ENCODE measurements around the gene ACTG2. TPM values are rescaled to one million over a fixed set of nuclear protein-coding genes. Genes with fewer than 3 reads are reported as not detected.

The ACTG2 gene
- total and polyA plus RNA-seq, 10 of the 15 experiments (the other 5 are each of a cell fraction or from before 2014, with no cell fraction given) = 0.06 to 0.97 (median 0.12) TPM; not detected in 7

- in situ Hi-C loops (cut with MboI) = no loop called here
- no peak overlapping the region for H3K4me3 ChIP-seq
- no peaks in the 10 kb centered on the region for H4K20me1 ChIP-seq (ENCODE audit: control insufficient read depth, insufficient read depth)
- no peak overlapping the region for H3K9ac ChIP-seq (ENCODE audit: control insufficient read depth, insufficient read depth, low read length)
- POLR2A ChIA-PET = no interaction called here
- FAIRE-seq (peak; percentile 66), ATAC-seq (no peak), DNase-seq (ENCODE audit: low read depth, low spot score) (no peak)
- RAD21 ChIA-PET (ENCODE audit: unreplicated experiment) = no interaction called here
- no peaks in the 10 kb centered on the region for H3K9me3 ChIP-seq (replicated peaks; ENCODE audit: control insufficient read depth, insufficient read depth, low read length)
- no peaks in the 10 kb centered on the region for H3K4me1 ChIP-seq (ENCODE audit: control insufficient read depth, insufficient read depth, low read length)
- no peak overlapping the region for H2AFZ ChIP-seq (ENCODE audit: control insufficient read depth, low read depth, low read length)
- H3K27ac ChIP-seq (ENCODE audit: control insufficient read depth, insufficient read depth) = no peak overlapping the region
- H3K27me3 ChIP-seq (replicated peaks in 1 of 2; ENCODE audit: control insufficient read depth in 2 of 2, insufficient read depth in 2 of 2, low read length in 1 of 2) = no peaks in the 10 kb centered on the region
- BruUV-seq (replicated peaks) = no TSS peak
- TF ChIP-seq CHD2 (IDR thresholded peaks at IDR 0.05; ENCODE audit: borderline replicate concordance, low read depth, low read length) (no peak), BCL3 (IDR thresholded peaks at IDR 0.05; ENCODE audit: borderline replicate concordance, insufficient read depth, low read depth, low read length, poor library complexity, severe bottlenecking) (no peak), YY1 (IDR thresholded peaks at IDR 0.05; ENCODE audit: low read depth, low read length) (no peak), PRDM15 (CRISPR knock-in tag; IDR thresholded peaks at IDR 0.05) (no peak), CUX1 (IDR thresholded peaks at IDR 0.05; ENCODE audit: insufficient replicate concordance, low read depth, low read length) (no peak), RCOR1 (conservative IDR thresholded peaks at IDR 0.05; ENCODE audit: low read depth, low read length) (no peak), EP300 (IDR thresholded peaks at IDR 0.05; ENCODE audit: borderline replicate concordance in 1 of 2, control insufficient read depth in 1 of 2, low read depth in 2 of 2, low read length in 2 of 2) (no peak), ATF7 (IDR thresholded peaks at IDR 0.05; ENCODE audit: low read depth) (no peak), PAX8 (IDR thresholded peaks at IDR 0.05) (no peak), HDAC6 (IDR thresholded peaks at IDR 0.05; ENCODE audit: unreplicated experiment) (no peak)
- intact Hi-C loops (cut with micrococcal nuclease; ENCODE audit: unreplicated experiment) = no loop called here
- H3K36me3 ChIP-seq (ENCODE audit: control insufficient read depth in 2 of 2, insufficient read depth in 2 of 2, low read length in 1 of 2) = peaks cover 7 to 33% of the 10 kb centered on the region in 2 experiments
- CTCF ChIA-PET = no interaction called here
- SMC1A ChIA-PET (ENCODE audit: uncharacterized antibody, unreplicated experiment) = interaction anchor here (1.7 kb wide), 1 partner anchor 33 kb away, joined by 4 read pairs; no protein-coding TSS in a partner anchor
- no peaks in the 10 kb centered on the region for H3K79me2 ChIP-seq (ENCODE audit: control insufficient read depth, insufficient read depth, low read length)
- H3K4me2 ChIP-seq (ENCODE audit: control insufficient read depth, insufficient read depth) = no peak overlapping the region
Observed at GRCh38 chr2:73856214-73856613, 36.6 kb upstream of the ACTG2 start.
